Activated naive CD4-positive, alpha-beta T cell treated with anti-CD3 and anti-CD28 coated beads, Interleukin-2, amount 50 U/mL, for 16 hours (primary cell): Measurements from ENCODE around the gene MST1R.

Experiments
- DNase-seq: peaks from one replicate; pipeline ENCODE4 v3.0.0-alpha.2; 2020

Gene MST1R

GRCh38 chr3:49873623-49874022, 30.1 kb downstream of the MST1R start:
- DNase-seq, result no peak

GRCh38 chr3:49872801-49873281, 30.8 kb downstream of the MST1R start:
- DNase-seq, result no peak

GRCh38 chr3:49871531-49872153, 32.0 kb downstream of the MST1R start:
- DNase-seq, result no peak

- peak; percentile 37 for DNase-seq
Observed at GRCh38 chr3:49869525-49870126, 34.0 kb downstream of the MST1R start, which contains the start of gene CAMKV. Gene CAMKV, minus strand, starts transcription at chr3:49869906. Its CDS starts 7,518 bp downstream, at chr3:49862388.

GRCh38 chr3:49868862-49869466, 34.7 kb downstream of the MST1R start:
- peak; percentile 14 for DNase-seq

GRCh38 chr3:49867871-49868321, 35.8 kb downstream of the MST1R start:
- no peak for DNase-seq

GRCh38 chr3:49867400-49867799, 36.3 kb downstream of the MST1R start:
- DNase-seq, result no peak

GRCh38 chr3:49865198-49865784, 38.4 kb downstream of the MST1R start:
- no peak for DNase-seq

GRCh38 chr3:49864505-49864904, 39.2 kb downstream of the MST1R start:
- no peak for DNase-seq

- DNase-seq, result no peak
Observed at GRCh38 chr3:49859576-49860305, 43.9 kb downstream of the MST1R start.

- peak; percentile 91 for DNase-seq
Observed at GRCh38 chr3:49856181-49857005, 47.3 kb downstream of the MST1R start, which contains the start of gene TRAIP. Gene TRAIP, minus strand, starts transcription at chr3:49856564. Its CDS starts 111 bp downstream, at chr3:49856453.

- DNase-seq, result no peak
Observed at GRCh38 chr3:49855662-49856061, 48.0 kb downstream of the MST1R start.

- no peak for DNase-seq
Observed at GRCh38 chr3:49845694-49846093, 58.0 kb downstream of the MST1R start.

- no peak for DNase-seq
Observed at GRCh38 chr3:49844464-49845183, 59.0 kb downstream of the MST1R start.

- no peak for DNase-seq
Observed at GRCh38 chr3:49842843-49843517, 60.7 kb downstream of the MST1R start.

- DNase-seq, result no peak
Observed at GRCh38 chr3:49841806-49842205, 61.9 kb downstream of the MST1R start.

GRCh38 chr3:49841126-49841696, 62.5 kb downstream of the MST1R start:
- DNase-seq, result no peak

- DNase-seq, result no peak
Observed at GRCh38 chr3:49840388-49840787, 63.3 kb downstream of the MST1R start.

- peak; percentile 79 for DNase-seq
Observed at GRCh38 chr3:49839193-49839809, 64.4 kb downstream of the MST1R start.
